SHP77 (cell line): ENCODE data around the gene MYO1F.

Experiments
- DNase-seq, 2 experiments: peaks; one replicate each; lab custom pipeline; 2025; lab: John Stamatoyannopoulos, UW

The MYO1F gene

DNA sequence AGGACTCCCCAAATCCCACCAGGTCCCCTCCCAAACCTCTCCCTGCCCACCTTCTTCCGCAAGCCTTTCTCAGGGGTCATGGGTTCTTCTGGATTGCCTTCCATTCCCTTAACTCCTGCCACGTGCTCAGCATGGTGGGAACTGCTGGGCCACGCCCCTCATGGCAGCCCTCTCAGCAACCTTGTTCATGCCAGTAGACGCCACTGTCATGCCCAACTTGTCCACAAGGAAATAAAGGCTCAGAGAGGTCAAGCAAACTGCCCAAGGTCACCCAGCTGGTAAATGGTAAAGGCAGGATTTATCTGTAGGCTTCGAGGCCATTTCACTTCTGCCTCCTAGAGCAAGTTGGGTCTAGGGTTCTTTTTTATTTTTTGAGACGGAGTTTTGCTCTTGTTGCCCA is 85.7 kb downstream of the MYO1F start:
- no peak for DNase-seq

DNA sequence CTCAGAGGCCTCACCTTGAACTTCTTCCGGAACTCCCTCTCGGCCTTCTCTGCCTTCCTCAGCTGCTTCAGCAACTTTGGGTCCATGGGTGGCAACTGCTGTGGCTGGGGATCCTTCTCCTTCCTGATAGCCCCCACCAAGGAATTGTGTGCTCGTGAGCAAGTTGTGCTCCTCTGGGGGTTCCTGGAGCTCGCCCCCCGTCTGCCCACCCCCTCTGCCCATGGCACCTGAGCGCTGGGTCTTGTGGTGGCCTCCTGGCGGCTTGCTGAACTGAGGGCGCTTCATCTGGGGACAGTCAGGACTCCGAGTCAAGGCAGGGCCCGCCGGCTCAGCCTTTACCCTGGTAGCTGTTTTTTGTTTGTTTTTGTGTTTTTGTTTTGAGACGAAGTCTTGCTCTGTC is 86.4 kb downstream of the MYO1F start:
- DNase-seq: no peak

DNA sequence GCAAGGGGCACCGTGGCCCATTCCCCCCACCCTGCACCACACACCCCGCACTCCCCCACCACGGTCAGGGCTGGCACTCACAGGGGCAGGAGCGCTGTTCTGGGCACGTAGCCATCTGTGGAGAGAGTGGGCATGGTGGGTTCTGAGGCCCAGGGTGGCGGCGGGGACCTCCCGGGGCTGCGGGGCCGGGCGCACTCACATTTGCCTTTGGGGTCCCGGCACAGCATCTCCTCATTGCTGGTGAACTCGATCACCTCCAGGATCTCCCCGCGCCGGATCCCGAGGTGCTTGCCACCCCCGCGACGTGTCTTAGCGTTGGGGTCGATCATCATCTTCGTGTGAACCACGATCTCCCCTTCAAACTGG is 86.9 kb downstream of the MYO1F start:
- no peak for DNase-seq

DNA sequence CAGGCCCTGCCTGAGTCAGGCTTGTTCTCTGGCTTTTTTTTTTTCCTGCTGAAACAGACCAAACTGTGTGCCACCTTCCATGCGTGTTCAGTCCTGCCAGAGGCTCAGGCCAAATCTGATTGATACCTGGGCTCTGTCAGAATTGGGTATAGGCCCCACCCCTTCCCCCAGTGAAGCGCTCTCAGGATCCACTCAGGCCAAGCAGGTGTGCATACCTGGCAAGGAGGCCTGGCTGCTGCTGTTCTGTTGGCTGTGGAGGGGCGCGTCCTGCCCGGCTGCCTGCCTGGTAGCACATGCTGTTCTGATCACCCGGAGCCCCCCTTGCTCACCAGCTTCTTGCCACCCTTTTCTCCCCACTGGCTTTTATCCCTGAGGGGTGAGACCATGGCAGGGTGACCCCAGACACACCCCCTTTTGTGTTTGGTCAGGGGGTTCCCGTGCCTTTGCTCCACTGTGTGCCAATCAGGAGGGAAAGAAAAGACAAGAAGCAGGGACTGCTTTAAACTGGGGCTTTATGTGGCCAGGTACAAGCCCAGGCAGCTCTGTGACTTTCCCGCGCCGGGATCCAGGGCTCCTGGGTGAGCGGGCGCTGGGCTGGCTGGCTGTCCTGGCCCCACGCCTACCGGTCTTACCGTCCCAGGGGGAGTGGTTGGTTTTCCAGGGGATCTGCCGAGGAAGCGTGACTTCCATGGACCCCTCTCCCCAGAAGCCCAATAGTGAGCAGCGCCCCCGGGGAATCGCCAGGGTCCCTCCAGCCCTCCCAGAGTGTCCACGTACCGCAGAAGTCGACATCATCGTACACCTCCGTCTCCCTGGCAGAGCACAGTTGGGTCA is 87.5 kb downstream of the MYO1F start:
- no peak for DNase-seq

DNA sequence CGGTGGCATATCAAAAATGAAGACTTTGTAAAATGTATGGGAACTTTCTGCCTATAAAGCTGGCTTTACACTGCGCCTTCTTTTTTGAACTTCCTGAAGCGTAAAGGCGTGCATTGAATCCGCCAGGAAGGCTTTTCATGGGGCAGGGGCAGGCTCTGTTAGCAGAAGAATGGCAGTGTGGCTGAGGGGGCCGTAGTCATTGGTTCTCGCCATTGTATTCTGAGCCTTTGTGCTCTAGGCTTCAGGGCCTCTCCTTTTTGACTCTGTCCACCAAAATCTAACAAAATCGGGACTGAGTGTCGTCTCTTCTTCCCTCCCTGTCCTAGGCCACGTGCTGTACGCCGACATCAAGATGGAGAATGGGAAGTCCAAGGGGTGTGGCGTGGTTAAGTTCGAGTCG is 88.9 kb downstream of the MYO1F start:
- DNase-seq: no peak

DNA sequence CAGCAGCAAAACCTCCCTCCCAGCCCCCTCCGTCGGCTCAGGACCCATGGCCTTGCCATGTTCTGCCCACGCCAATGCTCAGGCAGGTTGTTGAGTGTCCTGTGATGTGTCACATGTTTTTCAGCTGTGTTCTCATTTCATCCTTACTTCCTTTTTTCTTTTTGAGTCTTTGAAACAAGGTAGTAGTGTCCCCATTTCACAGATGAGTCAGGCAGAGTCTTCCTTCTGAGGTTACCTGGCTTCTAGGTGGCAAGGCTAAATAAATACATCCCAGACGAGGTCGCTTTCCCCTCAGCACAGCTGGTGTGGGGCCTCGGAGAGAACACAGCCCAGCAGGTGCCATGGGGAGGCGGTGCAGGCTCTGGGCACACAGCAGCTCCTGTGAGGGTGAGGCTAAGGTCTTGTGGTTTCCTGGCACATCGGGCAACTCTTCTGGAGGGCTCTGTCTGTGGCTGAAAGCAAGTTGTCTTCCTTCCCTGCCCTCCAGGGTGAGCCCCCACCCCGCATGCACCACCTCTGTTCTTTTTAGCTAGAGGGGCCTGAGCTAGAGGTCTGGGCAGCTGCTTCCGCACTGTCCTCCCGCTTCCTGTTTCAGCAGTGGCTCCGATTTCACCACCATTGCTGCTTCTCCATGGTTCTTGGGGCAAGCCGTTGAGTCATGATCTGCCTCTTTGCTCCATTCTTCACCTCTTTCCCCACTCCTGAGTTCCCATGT is 89.9 kb downstream of the MYO1F start:
- DNase-seq: no peak

DNA sequence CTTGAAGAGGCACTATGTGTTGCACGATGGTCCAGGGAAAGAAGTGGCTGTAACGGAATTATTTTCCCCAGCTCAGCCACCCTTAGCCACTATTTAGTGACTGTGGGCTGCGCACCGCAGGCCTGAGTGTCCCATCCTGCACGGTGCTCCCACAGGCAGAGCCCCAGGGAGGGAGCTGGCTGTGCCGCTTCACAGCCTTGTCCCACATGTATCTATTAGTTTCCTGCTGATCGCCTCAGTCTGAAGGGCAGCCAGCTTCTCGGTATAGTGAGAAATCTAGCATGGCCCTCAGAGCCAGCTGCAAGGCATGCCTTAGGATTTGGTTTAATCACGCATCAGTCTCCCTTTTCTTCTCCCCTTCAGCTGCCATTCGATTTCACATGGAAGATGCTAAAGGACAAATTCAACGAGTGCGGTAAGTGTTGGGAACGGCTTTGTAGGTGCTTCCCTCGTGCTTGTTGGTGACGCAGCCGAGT is 90.5 kb downstream of the MYO1F start:
- no peak for DNase-seq

DNA sequence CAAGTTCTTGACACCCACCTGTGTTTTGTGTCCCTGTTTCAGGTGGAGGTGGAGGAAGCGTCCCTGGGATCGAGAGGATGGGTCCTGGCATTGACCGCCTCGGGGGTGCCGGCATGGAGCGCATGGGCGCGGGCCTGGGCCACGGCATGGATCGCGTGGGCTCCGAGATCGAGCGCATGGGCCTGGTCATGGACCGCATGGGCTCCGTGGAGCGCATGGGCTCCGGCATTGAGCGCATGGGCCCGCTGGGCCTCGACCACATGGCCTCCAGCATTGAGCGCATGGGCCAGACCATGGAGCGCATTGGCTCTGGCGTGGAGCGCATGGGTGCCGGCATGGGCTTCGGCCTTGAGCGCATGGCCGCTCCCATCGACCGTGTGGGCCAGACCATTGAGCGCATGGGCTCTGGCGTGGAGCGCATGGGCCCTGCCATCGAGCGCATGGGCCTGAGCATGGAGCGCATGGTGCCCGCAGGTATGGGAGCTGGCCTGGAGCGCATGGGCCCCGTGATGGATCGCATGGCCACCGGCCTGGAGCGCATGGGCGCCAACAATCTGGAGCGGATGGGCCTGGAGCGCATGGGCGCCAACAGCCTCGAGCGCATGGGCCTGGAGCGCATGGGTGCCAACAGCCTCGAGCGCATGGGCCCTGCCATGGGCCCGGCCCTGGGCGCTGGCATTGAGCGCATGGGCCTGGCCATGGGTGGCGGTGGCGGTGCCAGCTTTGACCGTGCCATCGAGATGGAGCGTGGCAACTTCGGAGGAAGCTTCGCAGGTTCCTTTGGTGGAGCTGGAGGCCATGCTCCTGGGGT is 91.5 kb downstream of the MYO1F start:
- no peak for DNase-seq

DNA sequence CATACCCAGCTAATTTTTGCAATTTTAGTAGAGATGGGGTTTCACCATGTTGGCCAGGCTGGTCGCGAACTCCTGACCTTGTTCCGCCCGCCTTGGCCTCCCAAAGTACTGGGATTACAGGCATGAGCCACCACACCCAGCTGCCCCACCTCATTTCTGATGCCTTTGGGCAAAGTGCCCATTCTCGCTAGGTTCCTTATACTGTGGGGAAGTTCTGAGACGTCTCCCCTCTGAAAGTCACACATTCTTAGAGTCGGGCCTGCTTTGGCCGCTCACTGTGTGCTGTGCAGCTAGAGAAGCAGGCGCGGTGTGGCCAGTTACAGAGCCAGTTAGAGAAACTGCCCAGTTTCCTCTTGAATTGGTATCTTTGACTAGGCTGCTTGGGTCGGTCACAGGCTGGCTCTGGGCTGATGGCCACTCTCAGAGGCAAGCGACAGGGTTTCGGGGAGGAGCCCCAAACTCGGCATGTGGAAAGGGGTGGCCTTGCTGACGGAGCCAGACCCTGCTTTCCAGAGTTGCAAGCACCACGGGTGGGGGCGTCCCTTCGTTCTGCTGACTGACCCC is 92.8 kb downstream of the MYO1F start:
- no peak for DNase-seq

DNA sequence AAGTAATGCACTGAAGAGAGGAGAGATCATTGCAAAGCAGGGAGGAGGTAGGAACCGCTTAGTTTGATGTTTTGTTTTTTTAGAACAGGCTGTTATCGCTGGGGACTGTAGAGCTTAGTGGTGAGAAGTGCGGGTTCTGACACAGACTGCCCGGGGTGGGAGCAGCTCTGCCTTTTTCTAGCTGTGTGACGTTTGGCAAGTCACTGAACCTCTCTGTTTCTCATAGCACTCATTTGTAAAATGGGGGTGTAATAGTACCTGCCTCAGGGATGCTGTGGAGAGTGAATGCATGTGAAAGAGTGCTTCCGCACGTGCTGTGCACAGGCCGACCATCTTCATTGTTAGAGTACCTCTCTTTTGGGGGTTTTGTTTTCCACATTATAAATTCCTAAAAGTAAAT is 94.1 kb downstream of the MYO1F start:
- DNase-seq: no peak

DNA sequence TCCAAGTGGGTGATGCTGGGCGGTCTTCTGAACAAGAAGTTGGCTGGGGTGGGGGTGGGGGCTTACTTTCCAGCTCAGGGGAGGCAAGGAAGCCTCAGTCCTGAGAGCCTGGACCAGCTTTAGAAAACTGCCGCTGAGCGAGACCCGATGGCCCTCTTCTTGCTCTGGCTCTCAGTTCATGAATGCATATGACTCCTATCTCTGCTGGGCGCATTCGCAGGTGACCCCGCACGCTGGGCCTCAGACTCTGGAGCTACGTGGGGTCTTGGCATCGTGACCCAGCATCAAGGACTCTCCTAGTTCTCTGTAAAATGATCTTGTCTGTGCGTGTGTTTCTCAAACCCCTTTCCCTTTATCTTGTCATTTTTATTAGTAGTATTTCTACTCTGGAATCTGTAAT is 94.5 kb downstream of the MYO1F start:
- no peak for DNase-seq

DNA sequence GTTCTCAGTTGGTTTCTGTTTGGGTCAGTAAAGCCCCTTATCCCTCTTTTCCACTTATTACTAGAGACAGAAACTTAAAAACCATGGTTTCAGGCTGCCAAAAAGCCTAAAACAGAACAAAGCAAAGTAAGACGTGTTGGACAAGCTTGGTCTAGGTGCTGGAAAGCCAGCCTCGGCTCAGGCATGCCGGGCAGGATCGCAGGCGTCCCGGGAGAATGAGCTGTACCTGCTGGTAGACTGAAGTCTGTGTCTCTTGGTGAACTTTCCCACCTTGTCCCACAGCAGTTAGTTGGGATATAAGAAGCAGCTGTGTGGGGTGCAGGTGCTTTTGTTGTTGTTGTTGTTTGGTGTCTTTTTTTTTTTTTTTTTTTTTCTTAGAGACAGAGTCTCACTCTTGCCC is 95.6 kb downstream of the MYO1F start:
- DNase-seq: no peak

DNA sequence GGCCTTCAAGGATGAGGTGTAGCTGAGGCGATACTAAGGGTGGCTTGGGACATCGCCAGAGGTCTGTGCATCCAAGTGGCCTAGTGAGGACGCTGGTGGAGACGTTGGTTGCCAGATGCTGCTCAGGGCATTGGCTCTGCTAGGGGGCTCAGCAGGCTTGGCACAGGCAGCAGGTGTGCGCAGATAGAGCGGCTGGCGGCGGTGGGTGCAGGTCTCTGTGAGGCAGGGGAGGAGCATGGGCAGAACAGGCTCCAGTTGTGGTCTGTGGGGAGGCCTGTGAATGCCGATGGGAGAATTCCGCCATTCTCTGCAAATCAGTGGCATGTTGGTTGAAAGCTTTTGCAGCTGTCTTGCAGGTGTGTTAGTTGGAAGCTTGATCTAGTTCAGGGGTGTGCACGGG is 96.0 kb downstream of the MYO1F start:
- DNase-seq: no peak

DNA sequence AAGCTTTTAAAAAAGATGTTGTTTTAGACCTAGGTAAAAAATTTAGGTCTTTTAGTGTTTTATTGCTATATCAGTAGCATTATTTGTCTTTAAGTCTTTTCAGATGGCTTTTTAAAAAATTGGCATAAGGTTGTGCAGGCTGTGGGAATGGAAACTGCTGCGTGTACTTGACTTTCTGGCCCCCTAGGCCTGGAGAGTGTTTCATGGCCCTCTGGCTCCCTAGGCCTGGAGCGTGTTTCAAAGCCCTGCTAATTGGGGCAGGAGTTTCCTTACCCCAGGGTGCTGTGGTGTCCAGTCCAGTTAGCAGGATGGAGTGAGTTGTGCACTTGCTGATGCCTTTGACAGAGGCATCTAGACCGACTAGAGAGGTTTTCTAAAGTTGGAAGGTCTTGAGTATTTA is 98.6 kb downstream of the MYO1F start:
- DNase-seq: no peak

DNA sequence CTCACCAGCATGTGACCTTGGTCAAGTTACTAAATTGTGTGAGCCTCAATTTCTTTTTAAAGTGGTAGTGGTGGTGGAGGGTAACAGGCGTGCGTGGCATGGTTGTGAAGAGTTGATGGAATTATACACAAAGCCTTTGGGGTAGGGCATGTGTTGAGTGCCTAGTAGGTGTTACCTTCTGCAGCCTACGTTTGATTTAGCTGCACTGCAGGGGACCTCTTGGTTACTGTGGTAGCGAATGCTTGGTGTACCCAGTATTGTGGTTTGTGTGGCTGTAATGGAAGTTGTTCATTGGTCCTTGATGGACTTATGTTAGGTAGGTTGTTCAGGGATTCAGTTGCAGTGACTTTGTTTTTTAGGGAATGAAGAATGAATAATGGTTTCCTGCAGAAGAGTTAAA is 99.4 kb downstream of the MYO1F start:
- DNase-seq: no peak

DNA sequence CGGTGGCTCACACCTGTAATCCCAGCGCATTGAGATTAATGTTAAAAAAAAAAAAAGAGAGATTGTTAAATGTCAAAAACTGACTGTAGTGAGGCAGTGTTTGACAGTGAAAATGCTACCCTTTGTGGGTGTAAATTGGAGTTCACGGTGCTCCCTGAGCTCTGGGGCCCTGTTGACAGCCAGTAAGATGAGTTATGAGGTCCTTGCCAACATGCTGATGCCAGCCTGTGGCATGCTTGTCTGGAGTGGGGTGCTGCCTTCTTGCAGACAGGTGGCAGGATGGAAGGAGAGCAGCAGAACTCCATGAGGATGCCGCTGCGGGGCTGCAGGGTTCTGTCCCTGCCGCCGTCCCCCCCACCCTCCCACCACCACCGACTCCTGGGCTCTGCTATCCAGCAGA is 100.7 kb downstream of the MYO1F start:
- DNase-seq: no peak

DNA sequence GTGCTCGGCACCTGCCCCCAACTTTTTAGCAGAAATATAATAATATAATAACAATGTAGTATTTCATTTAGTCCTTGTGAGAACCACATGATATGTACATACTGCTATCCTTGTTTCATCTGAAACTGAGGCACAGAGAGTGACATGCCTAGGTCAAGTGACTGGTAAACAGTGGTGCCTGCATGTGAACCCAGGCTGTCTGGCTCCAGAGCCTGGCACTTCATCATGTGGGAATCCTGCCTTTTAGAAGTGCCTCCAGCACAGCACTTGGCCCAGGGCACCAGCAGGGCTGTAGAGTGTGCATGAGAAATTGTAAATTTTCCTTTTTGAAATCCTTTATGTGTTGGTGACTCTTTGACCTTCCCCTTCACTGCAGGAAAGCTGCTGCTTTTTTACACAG is 102.2 kb downstream of the MYO1F start:
- no peak for DNase-seq

DNA sequence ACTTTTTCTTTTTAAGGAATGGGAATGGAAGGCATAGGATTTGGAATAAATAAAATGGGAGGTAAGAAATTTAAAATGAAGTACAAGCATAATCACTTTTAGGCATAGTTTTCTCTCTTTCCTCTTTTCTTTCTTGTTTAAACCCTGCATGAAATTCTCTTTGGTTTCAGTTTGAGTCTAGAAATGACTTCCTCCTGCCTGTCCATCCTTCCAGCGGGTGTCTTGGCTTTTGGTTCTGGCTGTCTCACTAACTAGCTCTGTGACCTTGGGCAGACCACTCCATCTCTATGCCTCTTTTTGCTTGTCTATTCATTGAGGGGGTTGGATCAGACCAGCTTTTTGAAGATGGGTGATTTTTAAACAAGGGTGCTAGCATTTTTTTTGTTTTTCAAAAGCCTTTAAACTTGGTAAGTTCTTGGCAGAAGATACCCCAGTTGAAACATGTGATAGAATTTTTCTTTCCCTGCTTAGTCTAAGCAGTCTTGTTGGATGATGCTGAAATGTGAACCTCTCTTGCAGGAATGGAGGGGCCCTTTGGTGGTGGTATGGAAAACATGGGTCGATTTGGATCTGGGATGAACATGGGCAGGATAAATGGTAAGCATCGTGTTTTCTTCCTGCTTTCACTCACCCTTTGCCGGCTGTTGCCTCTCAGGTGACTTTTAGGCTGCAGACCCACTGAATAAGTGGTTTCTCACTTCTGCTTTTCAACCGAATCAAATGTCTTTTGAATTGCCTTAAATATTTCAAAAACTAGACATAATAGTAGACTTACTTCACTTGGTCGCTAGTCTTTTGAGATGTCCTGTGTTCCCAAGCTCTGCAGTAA is 103.4 kb downstream of the MYO1F start:
- no peak for DNase-seq
